D341Med (cell line): Measurements from ENCODE around the gene TUBA1A.
"Not testable (repeated sequence)": the region's sequence is repeated elsewhere in the genome, so short reads cannot be mapped to it uniquely, and the experiment has no call there.

Experiments used
- DNase-seq: peaks from one replicate; pipeline ENCODE4 v3.0.0; 2012; ENCODE audit warnings: low spot score

The TUBA1A gene

DNA sequence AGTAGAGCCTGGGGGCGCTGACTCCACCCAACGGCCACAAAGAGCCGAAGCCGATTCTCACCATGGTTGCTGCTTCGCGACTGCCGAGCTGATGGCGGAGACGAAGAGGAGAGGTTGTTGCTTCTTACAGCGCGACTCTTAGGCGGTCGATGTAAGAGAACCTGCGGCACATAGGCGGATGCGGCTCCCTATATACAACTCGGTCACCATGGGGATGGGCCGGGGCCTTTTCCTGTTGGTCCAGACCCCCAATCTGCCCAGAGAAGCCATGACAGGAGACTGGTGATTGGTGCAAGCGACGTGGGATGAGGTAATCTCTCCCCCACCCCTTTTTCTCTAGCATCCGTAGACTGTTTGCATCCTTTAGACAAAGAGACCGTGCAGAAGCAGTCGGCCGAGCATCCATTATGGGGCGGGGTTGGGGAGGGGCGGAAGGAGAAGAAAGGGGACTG lies at the start of gene TUBA1A:
Gene TUBA1A (minus strand): TSS at position 165 of the 452 bp plus-strand sequence. CDS start 101 bp downstream, at position 64.
- peak; percentile 94 for DNase-seq

DNA sequence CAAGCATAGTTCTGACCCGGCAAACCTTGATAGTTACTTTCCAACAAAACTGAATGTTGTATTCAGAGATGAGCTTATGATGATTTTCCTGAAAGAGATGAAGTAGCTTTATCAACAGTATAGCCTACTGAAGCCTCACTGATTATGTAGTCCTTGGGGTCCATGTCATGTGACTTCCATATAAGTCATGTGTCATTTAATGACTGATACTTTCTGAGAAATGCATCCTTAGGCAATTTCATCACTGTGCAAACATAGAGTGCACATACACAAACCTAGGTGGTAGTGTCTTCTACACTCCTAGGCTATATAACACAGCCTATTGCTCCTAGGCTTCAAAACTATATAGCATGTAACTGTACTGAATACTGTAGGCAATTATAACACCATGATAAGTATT lies 47.5 kb upstream of the TUBA1A start:
- no peak for DNase-seq

GRCh38 chr12:49233842-49234526 lies 45.1 kb upstream of the TUBA1A start:
- DNase-seq = no peak

DNA sequence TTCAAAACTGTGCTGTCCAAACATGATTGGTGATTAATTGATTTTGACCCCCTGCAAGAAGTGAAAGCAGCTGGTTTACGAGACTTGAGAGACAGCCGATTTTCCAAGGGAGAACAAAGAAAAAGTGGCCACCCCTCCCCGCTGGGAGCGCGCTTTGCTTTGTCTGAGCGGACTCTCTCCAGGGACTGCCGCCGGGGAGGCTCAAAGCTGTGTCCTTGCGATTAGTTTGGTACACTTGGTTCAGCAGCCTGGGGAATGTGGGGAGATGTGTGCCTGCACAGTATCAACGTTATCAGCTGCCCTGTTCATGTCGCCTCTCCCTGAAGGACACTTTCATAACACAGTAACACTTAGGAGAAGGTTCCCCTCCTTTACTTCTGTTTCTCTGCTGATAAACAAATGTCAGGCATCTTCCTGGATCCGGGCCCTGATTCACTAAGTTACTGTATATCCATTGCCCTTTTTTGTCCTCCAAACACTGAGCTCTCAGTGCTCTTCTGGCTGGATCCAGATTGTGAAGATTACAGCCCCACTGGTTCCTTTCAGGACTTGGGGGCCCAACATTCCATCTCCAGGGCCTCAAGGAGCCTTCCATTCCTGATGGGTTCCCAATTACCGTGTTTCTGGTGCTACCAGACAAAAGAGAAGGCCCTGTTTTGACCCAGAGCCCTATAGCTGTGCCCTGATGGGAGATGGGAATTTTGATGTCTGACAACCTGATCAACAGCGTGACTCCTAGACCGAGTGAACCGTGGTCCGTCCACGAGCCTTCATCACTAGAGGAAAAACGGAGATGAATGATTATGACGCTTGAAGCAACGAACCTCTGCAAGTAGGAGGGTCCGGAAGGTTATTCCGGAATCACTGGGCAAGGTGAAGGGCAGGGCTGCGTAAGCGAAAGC lies 44.3 kb upstream of the TUBA1A start:
- peak; percentile 82 for DNase-seq

DNA sequence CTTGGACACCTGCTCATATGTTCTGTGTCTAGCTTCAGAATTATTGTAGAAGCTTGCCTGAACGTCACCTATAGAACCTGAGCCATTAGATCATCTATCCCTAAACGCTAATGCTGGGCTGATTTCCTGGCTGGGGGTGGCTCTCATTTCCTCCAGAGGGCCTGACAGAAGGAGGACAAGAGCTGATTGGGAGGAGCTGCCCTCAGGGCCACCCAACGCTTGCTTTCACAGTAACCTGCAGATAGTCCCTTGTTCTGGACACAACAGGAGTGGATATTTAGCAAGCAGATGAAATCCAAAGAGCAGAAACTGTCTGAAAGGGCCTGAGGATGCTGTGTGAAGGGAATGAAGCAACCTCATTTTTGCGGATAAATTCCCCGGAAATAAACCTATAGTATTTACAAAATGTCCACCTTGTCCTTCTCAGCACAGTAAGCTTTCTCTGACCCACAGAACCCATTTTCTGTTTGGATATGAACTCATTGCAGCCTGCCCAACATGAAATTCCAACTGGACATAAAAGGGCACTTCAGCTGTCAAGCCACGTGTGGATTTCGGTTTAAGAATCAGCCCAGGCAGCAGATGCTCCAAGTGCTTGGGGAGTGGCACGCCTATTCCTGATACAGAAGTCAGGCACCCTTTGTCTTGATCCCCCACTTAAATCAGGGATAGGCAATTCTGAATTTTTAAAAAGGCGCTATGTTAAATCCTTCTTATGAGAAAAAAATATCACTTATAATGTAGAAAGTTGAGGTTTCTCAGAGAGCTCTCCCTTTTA lies 43.2 kb upstream of the TUBA1A start:
- peak; percentile 52 for DNase-seq

- no peak for DNase-seq
Observed at GRCh38 chr12:49230805-49231194, 41.9 kb upstream of the TUBA1A start.

DNA sequence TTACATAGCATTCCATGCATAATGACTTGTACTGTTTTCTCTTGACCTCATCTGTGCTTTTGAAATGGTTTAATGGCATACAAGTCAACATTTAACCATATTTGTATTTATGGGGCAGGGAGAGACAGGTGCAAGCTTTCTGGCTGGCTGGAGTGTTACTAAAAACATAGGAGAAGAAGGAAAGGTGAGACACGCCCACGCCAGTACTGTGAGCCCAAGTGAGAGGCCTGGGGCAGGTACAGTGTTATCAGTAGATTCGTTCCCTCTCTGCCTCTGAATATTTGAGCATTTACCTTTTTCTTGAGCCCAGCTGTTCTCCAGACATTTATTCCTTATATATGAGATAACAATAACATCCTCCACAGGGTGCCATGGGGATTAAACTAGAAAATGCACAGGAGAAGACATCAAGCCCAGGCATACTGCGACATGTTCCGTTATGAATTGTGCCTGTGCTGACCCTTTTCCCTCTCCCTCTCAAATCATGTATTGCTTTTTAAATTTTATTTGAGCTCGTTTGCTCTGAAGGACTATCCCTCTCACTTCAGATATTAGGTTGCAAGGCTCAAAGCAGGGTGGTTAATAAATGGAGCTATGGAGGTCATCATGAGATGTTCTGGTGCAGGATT lies 41.4 kb upstream of the TUBA1A start:
- DNase-seq = no peak

DNA sequence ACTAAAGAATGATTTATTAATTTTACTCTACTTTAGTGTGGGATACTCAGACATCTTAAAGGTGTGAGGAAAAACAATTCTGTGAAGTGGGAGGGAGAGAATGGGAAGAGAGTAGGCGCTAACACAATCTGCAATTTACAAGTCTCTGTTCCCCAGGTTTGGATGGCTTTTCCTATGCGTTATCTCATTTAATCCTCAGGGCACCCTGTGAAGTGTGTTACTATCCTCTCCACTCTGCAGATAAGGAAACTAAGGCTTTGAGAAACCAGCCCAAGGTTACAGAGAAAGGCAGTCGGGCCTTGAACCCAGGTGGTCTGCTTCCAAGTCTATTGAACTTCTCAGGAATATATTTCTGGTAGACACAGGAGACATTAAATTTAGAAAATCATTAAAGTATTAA lies 39.8 kb upstream of the TUBA1A start:
- DNase-seq = no peak

DNA sequence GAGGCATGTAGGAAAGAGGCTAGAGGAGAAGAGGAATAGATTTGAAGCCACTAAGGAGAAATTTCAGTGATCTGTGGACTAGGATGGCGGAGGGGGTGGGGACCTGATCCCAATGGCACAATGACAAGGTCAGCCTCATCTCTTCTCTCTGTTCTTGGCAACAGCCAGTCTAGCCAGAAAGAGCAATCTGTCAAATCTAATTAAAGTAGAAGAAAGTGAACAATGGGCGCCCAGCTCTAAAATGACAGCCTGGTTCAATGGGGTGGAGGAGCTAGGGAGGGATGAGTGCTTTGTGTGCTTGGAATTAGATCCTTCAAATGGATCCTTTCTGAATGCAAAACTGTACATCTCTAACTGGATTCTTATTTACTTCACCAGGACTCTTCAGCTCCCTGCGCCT lies 38.8 kb upstream of the TUBA1A start:
- no peak for DNase-seq

- no peak for DNase-seq
Observed at GRCh38 chr12:49225576-49226166, 36.8 kb upstream of the TUBA1A start.

DNA sequence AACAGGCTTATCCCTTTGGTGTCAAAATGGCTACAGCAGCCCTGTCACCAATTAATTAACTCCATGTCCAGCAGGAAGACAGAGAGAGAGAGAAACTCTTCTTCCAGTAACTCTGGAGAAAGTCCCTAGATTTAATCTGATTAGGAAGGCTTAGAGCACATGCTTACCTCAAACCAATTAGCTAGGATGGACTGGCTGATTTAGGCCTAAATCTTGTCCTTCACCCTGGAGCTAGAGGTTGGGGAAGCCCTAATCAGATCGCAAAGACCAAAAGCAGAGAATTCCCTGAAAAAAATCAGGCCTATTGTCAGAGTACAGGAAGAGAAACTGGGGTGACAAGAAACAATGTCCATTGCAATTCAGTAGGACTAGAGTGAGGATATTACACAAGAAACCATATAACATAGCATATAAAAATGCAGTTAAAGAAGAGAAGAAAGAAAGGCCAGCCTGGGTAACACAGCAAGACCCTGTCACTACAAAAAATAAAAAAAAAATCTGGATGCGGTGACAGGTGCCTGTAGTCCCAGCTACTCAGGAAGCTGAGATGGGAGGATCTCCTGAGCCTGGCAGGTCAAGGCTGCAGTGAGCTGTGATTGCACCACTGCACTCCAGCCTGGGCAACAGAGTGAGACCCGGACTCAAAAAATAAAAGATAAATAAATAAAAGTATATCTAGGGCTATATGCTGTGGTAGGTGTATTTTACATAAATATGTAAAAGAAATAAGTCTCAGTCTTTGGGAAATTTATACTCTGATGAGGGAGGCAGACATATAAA lies 34.9 kb upstream of the TUBA1A start:
- DNase-seq = no peak

DNA sequence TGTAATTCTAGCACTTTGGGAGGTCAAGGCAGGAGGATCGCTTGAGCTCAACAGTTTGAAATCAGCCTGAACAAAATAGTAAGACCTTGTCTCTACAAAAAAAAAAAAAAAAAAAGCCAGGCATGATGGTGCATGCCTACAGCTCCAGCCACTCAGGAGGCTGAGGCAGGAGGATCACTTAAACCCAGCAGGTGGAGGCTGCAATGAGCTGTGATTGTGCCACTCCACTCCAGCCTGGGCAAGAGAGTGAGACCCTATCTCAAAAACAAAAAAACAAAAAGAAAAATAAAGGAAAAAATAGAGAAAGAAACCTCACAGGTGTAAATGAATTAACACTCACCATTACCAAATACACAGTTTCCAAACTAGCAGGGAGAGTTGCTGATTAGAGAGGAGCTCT lies 34.2 kb upstream of the TUBA1A start:
- no peak for DNase-seq

GRCh38 chr12:49220972-49221371 lies 32.1 kb upstream of the TUBA1A start:
- DNase-seq = no peak

DNA sequence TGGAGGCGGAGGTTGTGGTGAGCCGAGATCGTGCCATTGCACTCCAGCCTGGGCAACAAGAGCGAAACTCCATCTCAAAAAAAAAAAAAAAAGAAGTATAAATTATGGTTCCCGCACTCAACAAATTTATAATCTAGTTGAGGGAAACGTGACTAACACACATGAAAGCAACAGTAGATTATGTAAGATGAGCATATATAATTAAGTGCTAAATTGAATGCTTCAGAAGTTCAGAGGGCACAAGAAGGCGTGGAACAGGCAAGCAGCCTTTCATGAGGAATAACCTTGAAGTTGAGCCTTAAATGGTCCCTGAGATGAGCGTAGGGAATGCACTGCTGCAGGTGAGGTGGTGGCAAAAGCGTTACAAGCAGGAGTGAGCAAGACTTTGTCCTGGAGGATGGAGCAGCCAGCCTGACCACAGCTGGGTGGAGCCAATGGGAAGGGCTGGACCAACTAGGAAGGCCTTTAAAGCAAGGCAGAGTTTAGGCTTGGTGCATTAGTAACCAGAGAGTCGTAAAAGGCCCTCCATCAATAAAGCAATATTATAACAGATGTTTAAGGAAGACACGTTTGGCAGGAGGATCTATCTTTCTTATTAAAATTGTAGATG lies 30.6 kb upstream of the TUBA1A start:
- DNase-seq = no peak

- DNase-seq = no peak
Observed at GRCh38 chr12:49212572-49212971, 23.7 kb upstream of the TUBA1A start.

DNA sequence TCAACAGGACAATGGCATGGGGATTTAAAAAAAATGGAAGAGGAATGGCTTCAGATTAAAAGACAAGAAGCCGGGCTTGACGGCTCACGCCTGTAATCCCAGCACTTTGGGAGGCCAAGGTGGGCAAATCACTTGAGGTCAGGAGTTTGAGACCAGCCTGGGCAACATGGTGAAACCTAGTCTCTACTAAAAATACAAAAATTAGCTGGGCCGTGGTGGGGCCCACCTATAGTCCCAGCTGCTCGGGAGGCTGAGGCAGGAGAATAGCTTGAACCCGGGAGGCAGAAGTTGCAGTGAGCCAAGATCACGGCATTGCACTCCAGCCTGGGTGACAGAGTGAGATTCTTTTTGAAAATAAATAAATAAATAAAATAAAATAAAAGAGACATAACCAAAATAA lies 21.8 kb upstream of the TUBA1A start:
- not testable (repeated sequence) for DNase-seq

- no peak for DNase-seq
Observed at GRCh38 chr12:49208676-49209075, 19.8 kb upstream of the TUBA1A start.

DNA sequence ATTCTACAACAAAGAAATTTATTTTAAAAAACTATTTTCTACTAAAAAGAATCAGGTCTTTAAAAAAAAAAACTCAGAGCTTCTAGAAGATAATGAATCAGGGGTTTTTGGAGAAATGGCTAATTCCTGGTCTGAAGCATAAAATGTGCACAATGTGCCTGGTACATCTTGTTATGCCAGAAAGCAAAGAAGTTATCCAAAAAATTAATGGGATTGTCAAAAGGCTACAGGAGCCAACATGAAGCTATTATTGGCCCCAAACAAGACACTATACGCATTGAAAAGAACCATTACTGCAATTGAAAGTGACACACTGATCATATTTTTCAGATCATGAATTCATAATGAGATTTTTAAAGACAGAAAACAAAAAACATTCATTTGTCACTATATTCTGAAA lies 19.3 kb upstream of the TUBA1A start:
- DNase-seq = no peak

- DNase-seq = no peak
Observed at GRCh38 chr12:49206389-49206788, 17.5 kb upstream of the TUBA1A start.

GRCh38 chr12:49201595-49202295 lies 12.9 kb upstream of the TUBA1A start:
- no peak for DNase-seq
